Testis (tissue), 2 donors: ENCODE results near the gene COG2.

ENCODE experiments used
- CTCF ChIP-seq, 3 experiments: fragments of 450-650 bp in 2 of 3; fragments of 200-600 bp in 1 of 3; sonication (generic) in 1 of 3; IDR thresholded peaks; one replicate each; pipeline ENCODE4 v1.5.1; 2016 to 2019; ENCODE audit warnings: antibody characterized with exemption in 3 of 3, mild to moderate bottlenecking in 2 of 3, moderate library complexity in 1 of 3
- POLR2A ChIP-seq: fragments of 450-650 bp; IDR thresholded peaks from one replicate; pipeline ENCODE4 v1.6.1; 2017; ENCODE audit warnings: antibody characterized with exemption, mild to moderate bottlenecking, moderate library complexity

GRCh38 chr1:230701434-230701833, 59.2 kb downstream of the COG2 start:
- TF ChIP-seq CTCF (IDR thresholded peaks at IDR 0.05) (no peak), POLR2A (no peak)
